ENCODE data around the gene LCMT2.

LCMT2 gene

GRCh38 chr15:43275740-43276562, 54.4 kb downstream of the LCMT2 start:
- no peak for DNase-seq

- no peak for DNase-seq
These were observed 56.2 kb downstream of the LCMT2 start for GRCh38 chr15:43274136-43274535.
